ENCODE measurements around the gene USP32.

USP32 gene

DNA sequence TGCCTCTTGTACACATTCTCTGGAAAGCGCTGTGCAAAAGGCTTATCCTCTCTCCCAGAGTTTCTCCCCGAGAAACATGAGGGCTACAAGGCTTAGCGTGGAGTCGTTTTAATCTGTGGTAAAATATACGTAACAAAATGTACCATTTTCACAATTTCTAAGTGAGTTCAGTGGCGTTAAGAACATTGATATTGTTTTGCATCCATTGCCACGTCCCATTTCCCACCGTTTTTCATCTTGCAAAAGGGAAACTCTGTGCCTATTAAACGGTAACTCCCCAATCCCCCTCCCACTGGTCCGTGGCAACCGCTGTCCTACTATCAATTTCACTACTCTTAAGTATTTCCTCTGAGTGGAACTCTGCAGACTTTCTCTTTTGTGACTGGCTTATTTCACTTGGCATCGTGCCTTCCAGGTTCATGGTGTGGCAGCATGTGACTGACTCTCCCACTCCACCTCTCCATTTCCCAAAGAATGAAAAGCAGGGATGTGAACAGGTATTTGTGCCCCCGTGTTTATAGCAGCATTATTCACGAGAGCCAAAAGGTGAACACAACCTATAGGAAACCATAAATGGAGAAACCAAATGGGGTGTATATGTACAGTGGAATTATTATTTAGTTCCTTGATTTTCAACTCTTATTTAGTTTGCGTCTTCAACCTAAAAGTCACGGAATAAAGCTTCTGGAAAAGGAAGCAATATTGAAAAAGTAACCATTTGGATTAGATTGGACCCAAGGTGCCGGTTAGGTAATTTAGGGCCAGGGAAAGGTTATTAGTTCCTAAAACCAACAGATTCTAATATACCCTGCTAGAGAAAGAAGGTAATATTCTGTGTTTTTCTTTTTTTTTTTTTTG lies 1.1 kb upstream of the USP32 start:
- Histone ChIP-seq H4K20me1 (ENCODE audit: insufficient read depth, low read length) (no peaks in the 10 kb centered on the region), H3K4me3 (ENCODE audit: low read depth, low read length, poor library complexity, severe bottlenecking) (peak overlapping the region; percentile 90), H3K79me2 (ENCODE audit: insufficient read depth, low read length) (peaks cover 5% of the 10 kb centered on the region; the same call in 1 of the 2 replicates), H3K9me3 (ENCODE audit: low read length) (no peaks in the 10 kb centered on the region), H3K4me2 (ENCODE audit: low read length) (peak overlapping the region; percentile 99), H3K27me3 (ENCODE audit: insufficient read depth, low read length) (peaks cover 5% of the 10 kb centered on the region; the same call in 1 of the 2 replicates), H3K9me2 (ENCODE audit: low read depth, low read length) (no peaks in the 10 kb centered on the region), H3K9ac (ENCODE audit: low read length) (peak overlapping the region; percentile 88), H3K27ac (ENCODE audit: low read depth, low read length, poor library complexity, severe bottlenecking) (peak overlapping the region; percentile 46), H2AFZ (ENCODE audit: low read length) (0 out of 2 replicates have a peak overlapping the region, but pooled peaks have one; percentile 3), H3K4me1 (ENCODE audit: insufficient read depth, low read length, severe bottlenecking) (peaks cover 31% of the 10 kb centered on the region), H3F3A (ENCODE audit: insufficient read depth, low read length) (peaks cover 3% of the 10 kb centered on the region; the same call in 1 of the 2 replicates), H3K36me3 (ENCODE audit: insufficient read depth, low read length) (no peaks in the 10 kb centered on the region)
- TF ChIP-seq EZH2 (IDR thresholded peaks at IDR 0.05; ENCODE audit: borderline replicate concordance, low read length) (no peak), CTCF (IDR thresholded peaks at IDR 0.05; ENCODE audit: low read length) (no peak)

- no peaks in the 10 kb centered on the region for H4K20me1 ChIP-seq (ENCODE audit: insufficient read depth, low read length)
- H3K9me3 ChIP-seq (ENCODE audit: low read length) = no peaks in the 10 kb centered on the region
- H3F3A ChIP-seq (ENCODE audit: insufficient read depth, low read length) = no peaks in the 10 kb centered on the region; the same call in 1 of the 2 replicates
- peak overlapping the region; percentile 88 for H3K9ac ChIP-seq (ENCODE audit: low read length)
- TF ChIP-seq CTCF (IDR thresholded peaks at IDR 0.05; ENCODE audit: low read length) (no peak), EZH2 (IDR thresholded peaks at IDR 0.05; ENCODE audit: borderline replicate concordance, low read length) (no peak)
- H3K36me3 ChIP-seq (ENCODE audit: insufficient read depth, low read length) = no peaks in the 10 kb centered on the region
- peak overlapping the region; percentile 19 for H3K27ac ChIP-seq (ENCODE audit: low read depth, low read length, poor library complexity, severe bottlenecking)
- H2AFZ ChIP-seq (ENCODE audit: low read length) = no peak overlapping the region
- peaks cover 18% of the 10 kb centered on the region for H3K79me2 ChIP-seq (ENCODE audit: insufficient read depth, low read length)
- H3K4me1 ChIP-seq (ENCODE audit: insufficient read depth, low read length, severe bottlenecking) = peaks cover 34% of the 10 kb centered on the region
- peaks cover 5% of the 10 kb centered on the region; the same call in 1 of the 2 replicates for H3K27me3 ChIP-seq (ENCODE audit: insufficient read depth, low read length)
- peak overlapping the region; percentile 90 for H3K4me3 ChIP-seq (ENCODE audit: low read depth, low read length, poor library complexity, severe bottlenecking)
- no peaks in the 10 kb centered on the region for H3K9me2 ChIP-seq (ENCODE audit: low read depth, low read length)
- H3K4me2 ChIP-seq (ENCODE audit: low read length) = peak overlapping the region; percentile 99
Measured at GRCh38 chr17:60391471-60392041, 377 bp downstream of the USP32 start.

DNA sequence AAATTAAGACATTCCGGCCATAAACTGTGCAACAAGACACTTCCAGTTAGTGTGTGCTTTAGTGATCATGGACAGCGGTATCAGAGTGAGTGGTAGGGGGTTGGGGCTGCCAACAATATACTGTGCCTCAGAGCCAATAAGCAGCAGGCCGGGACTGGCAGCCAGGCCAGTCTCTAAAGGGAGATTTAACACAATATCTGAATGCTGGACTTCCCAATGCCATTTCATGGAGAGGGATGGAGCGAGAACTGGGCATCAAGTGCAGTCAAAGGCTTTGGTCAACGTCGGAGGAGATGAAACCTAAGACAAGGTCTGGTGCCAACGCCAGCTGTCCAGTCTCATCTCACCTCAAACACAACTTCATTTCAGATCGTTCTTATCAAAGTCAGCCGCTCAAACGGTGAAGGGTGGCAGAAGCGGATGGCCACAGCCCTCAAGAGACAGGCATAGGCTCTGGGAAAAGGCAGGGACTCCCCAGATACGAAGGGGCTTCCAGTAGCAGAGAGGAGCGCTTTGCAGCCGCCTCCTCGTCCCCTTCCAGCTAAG lies 935 bp downstream of the USP32 start:
- Histone ChIP-seq H3K27me3 (ENCODE audit: insufficient read depth, low read length) (0 out of 2 replicates have a peak, but pooled peaks cover under 1% of the 10 kb centered on the region), H3K9ac (ENCODE audit: low read length) (peak overlapping the region; percentile 88), H3K36me3 (ENCODE audit: insufficient read depth, low read length) (no peaks in the 10 kb centered on the region), H3F3A (ENCODE audit: insufficient read depth, low read length) (no peaks in the 10 kb centered on the region; the same call in 1 of the 2 replicates), H3K27ac (ENCODE audit: low read depth, low read length, poor library complexity, severe bottlenecking) (no peak overlapping the region), H3K9me3 (ENCODE audit: low read length) (no peaks in the 10 kb centered on the region), H3K9me2 (ENCODE audit: low read depth, low read length) (no peaks in the 10 kb centered on the region), H4K20me1 (ENCODE audit: insufficient read depth, low read length) (no peaks in the 10 kb centered on the region), H2AFZ (ENCODE audit: low read length) (no peak overlapping the region), H3K4me1 (ENCODE audit: insufficient read depth, low read length, severe bottlenecking) (peaks cover 39% of the 10 kb centered on the region), H3K79me2 (ENCODE audit: insufficient read depth, low read length) (peaks cover 24% of the 10 kb centered on the region), H3K4me3 (ENCODE audit: low read depth, low read length, poor library complexity, severe bottlenecking) (peak overlapping the region; percentile 90), H3K4me2 (ENCODE audit: low read length) (peak overlapping the region; percentile 99)
- TF ChIP-seq EZH2 (IDR thresholded peaks at IDR 0.05; ENCODE audit: borderline replicate concordance, low read length) = no peak
- TF ChIP-seq CTCF (IDR thresholded peaks at IDR 0.05; ENCODE audit: low read length) = no peak

Data from OCI-LY1 (cell line).